GM19193 (cell line): ENCODE data around the gene P4HTM.

Experiments used
- POLR2A ChIP-seq: IDR thresholded peaks from 4 replicates; pipeline ENCODE4 v1.6.1; 2011; ENCODE audit not compliant: insufficient read depth, insufficient read length; ENCODE audit errors: extremely low read depth

P4HTM gene

GRCh38 chr3:49025793-49026520 is 35.9 kb downstream of the P4HTM start:
- TF ChIP-seq POLR2A: peak; percentile 18

- peak; percentile 26 for TF ChIP-seq POLR2A
These were observed 36.5 kb downstream of the P4HTM start for GRCh38 chr3:49026536-49026935.

- peak; percentile 19 for TF ChIP-seq POLR2A
These were observed 37.6 kb downstream of the P4HTM start for GRCh38 chr3:49027634-49028033.

GRCh38 chr3:49028298-49028672 is 38.2 kb downstream of the P4HTM start:
- no peak for TF ChIP-seq POLR2A

- peak; percentile 99 for TF ChIP-seq POLR2A
These were observed 38.9 kb downstream of the P4HTM start, which contains the start of gene IMPDH2 for GRCh38 chr3:49028673-49029562. IMPDH2 (minus strand) TSS chr3:49029398; CDS start chr3:49029350, 48 bp downstream.

- no peak for TF ChIP-seq POLR2A
These were observed 39.5 kb downstream of the P4HTM start for GRCh38 chr3:49029563-49029884.

- no peak for TF ChIP-seq POLR2A
These were observed 40.3 kb downstream of the P4HTM start for GRCh38 chr3:49030321-49030720.

- no peak for TF ChIP-seq POLR2A
These were observed 42.7 kb downstream of the P4HTM start for GRCh38 chr3:49032646-49033304.

GRCh38 chr3:49034650-49035049 is 44.6 kb downstream of the P4HTM start:
- no peak for TF ChIP-seq POLR2A

GRCh38 chr3:49035281-49035680 is 45.2 kb downstream of the P4HTM start:
- no peak for TF ChIP-seq POLR2A

- no peak for TF ChIP-seq POLR2A
These were observed 63.5 kb downstream of the P4HTM start for GRCh38 chr3:49053543-49053942.

- TF ChIP-seq POLR2A: no peak
These were observed 64.4 kb downstream of the P4HTM start for GRCh38 chr3:49054344-49054862.
